GM12891 (cell line): ENCODE results near the gene DYNC2I2.

ENCODE experiments used
- DNase-seq: peaks from one replicate; pipeline ENCODE4 v3.0.0; 2011; ENCODE audit warnings: low spot score; ENCODE audit not compliant: insufficient read length
- FAIRE-seq: peaks from 2 replicates; lab custom pipeline; 2011; peaks lifted over from hg19 to GRCh38; lab: Jason Lieb, UNC
- PAX5 ChIP-seq: IDR thresholded peaks from 2 replicates; pipeline ENCODE4 v1.6.1; 2011; ENCODE audit warnings: low read length, moderate library complexity, mild to moderate bottlenecking; ENCODE audit not compliant: insufficient read depth, severe bottlenecking
- POLR2A ChIP-seq: IDR thresholded peaks from 2 replicates; pipeline ENCODE4 v1.6.1; 2011; ENCODE audit warnings: low read depth, low read length, control low read depth
- POLR2AphosphoS5 ChIP-seq: IDR thresholded peaks from 2 replicates; pipeline ENCODE4 v1.6.1; 2011; ENCODE audit warnings: low read depth, low read length, control low read depth
- POU2F2 ChIP-seq: IDR thresholded peaks from 2 replicates; pipeline ENCODE4 v1.6.1; 2011; ENCODE audit warnings: low read depth, mild to moderate bottlenecking, control low read depth, low read length, moderate library complexity
- SPI1 ChIP-seq: IDR thresholded peaks from 2 replicates; pipeline ENCODE4 v1.6.1; 2011; ENCODE audit warnings: low read depth, low read length, control low read depth
- TAF1 ChIP-seq: IDR thresholded peaks from 2 replicates; pipeline ENCODE4 v1.6.1; 2011; ENCODE audit warnings: low read depth, low read length, control low read depth

Gene DYNC2I2

GRCh38 chr9:128629852-128630545 lies 26.6 kb downstream of the DYNC2I2 start:
- DNase-seq: no peak
- no peak for FAIRE-seq

GRCh38 chr9:128629136-128629535 lies 27.5 kb downstream of the DYNC2I2 start:
- FAIRE-seq (no peak), DNase-seq (no peak)
- TF ChIP-seq POLR2A (no peak), SPI1 (no peak), PAX5 (no peak), TAF1 (no peak), POLR2AphosphoS5 (no peak), POU2F2 (no peak)

More at GRCh38 chr9:128629852-128630545, 26.6 kb downstream of the DYNC2I2 start:
- TF ChIP-seq TAF1 (no peak), PAX5 (no peak), SPI1 (no peak), POU2F2 (no peak), POLR2AphosphoS5 (no peak), POLR2A (no peak)

GRCh38 chr9:128628471-128629048 lies 28.1 kb downstream of the DYNC2I2 start:
- DNase-seq (no peak), FAIRE-seq (no peak)
- TF ChIP-seq POLR2AphosphoS5 (no peak), SPI1 (no peak), PAX5 (no peak), POU2F2 (no peak), TAF1 (no peak), POLR2A (no peak)

GRCh38 chr9:128627906-128628305 lies 28.7 kb downstream of the DYNC2I2 start:
- no peak for TF ChIP-seq POLR2AphosphoS5
- no peak for TF ChIP-seq PAX5
- TF ChIP-seq TAF1: no peak
- TF ChIP-seq SPI1: no peak
- no peak for TF ChIP-seq POLR2A
- TF ChIP-seq POU2F2: no peak
- no peak for DNase-seq
- FAIRE-seq: no peak

GRCh38 chr9:128627127-128627715 lies 29.4 kb downstream of the DYNC2I2 start:
- no peak for FAIRE-seq
- no peak for DNase-seq
- no peak for TF ChIP-seq PAX5
- TF ChIP-seq SPI1: no peak
- TF ChIP-seq POLR2AphosphoS5: no peak
- no peak for TF ChIP-seq TAF1
- no peak for TF ChIP-seq POLR2A
- TF ChIP-seq POU2F2: no peak

GRCh38 chr9:128626181-128626580 lies 30.5 kb downstream of the DYNC2I2 start:
- no peak for TF ChIP-seq POLR2A
- TF ChIP-seq POLR2AphosphoS5: no peak
- TF ChIP-seq PAX5: no peak
- no peak for TF ChIP-seq TAF1
- no peak for TF ChIP-seq POU2F2
- no peak for TF ChIP-seq SPI1
- DNase-seq (no peak), FAIRE-seq (no peak)

- no peak for FAIRE-seq
- DNase-seq: no peak
- TF ChIP-seq POU2F2 (no peak), PAX5 (no peak), POLR2AphosphoS5 (no peak), TAF1 (no peak), SPI1 (no peak)
Measured at GRCh38 chr9:128625391-128626146, 31.1 kb downstream of the DYNC2I2 start.

GRCh38 chr9:128624566-128624965 lies 32.1 kb downstream of the DYNC2I2 start:
- FAIRE-seq (no peak), DNase-seq (no peak)
- TF ChIP-seq TAF1 (no peak), SPI1 (no peak), POLR2A (no peak), PAX5 (no peak), POLR2AphosphoS5 (no peak), POU2F2 (no peak)

GRCh38 chr9:128621730-128622455 lies 34.8 kb downstream of the DYNC2I2 start:
- FAIRE-seq: no peak
- TF ChIP-seq SPI1 (no peak), POU2F2 (no peak), TAF1 (no peak), POLR2AphosphoS5 (no peak), POLR2A (no peak), PAX5 (no peak)
- no peak for DNase-seq
